IPS-NIHi11 (cell line): ENCODE measurements around the gene TCAIM.
"Not testable (repeated sequence)": the region's sequence is repeated elsewhere in the genome, so short reads cannot be mapped to it uniquely, and the experiment has no call there.

Source experiments
- DNase-seq: peaks from one replicate; pipeline ENCODE4 v3.0.0; 2012; ENCODE audit warnings: mixed read lengths, low spot score

TCAIM gene

GRCh38 chr3:44416031-44417030, 77.8 kb downstream of the TCAIM start:
- DNase-seq = no peak

GRCh38 chr3:44418118-44418517, 79.6 kb downstream of the TCAIM start:
- not testable (repeated sequence) for DNase-seq

DNA sequence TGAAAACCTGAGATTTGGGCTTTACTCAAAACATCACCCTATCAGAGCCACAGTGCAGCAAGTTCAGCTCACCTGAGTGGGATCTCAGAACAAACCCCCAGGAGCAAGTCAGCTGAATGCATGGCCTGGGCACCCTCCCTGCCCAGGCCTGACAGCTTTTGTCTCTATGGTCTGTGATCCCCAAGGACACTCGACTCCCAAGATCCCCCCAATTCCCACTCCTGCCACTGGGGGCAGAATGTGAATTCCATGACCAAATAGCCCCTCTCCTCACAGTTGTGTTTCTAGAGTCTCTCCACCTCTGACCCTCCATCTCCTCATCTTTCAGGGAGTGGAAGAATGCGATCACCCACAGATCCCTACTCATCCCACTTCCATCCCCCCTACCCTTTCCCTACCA, 80.0 kb downstream of the TCAIM start:
- DNase-seq = peak; percentile 78

GRCh38 chr3:44419116-44419922, 80.8 kb downstream of the TCAIM start:
- no peak for DNase-seq

DNA sequence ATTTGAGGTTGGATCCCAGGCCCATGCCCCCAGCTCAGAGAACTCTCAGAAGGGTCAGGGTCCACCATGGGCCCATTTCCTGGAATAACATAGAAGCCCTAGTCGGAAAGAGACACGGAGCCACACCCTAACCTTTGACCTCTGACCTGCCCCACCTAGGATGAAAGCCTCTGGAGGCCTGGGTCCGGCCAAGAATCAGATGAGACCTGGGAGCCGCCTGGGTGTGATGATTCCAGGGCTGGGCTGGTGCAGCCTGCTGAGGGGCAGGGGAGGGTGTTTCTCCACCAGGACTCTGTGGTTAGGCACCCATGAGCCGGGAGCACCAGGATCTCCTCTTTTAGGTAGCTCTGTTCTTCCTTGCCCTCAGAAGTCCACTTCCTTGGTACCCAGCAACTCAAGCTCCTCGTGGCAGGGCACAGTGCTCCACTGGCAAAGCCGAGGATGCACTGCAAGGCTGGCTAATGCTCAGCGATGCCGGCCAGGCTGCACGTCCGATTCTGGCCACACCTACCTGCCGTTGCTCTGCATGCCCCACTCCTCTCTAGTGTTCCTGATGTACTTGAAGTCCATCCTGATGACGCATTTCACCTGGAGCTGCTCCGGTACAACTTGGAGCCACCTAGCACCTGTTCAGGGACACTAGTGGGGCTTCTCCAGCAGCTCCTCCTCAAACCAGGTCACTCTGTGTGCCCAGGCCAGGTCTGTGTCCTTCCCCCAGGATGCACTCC, 81.5 kb downstream of the TCAIM start:
- no peak for DNase-seq

- no peak for DNase-seq
These were observed 82.1 kb downstream of the TCAIM start for GRCh38 chr3:44420676-44421075.

DNA sequence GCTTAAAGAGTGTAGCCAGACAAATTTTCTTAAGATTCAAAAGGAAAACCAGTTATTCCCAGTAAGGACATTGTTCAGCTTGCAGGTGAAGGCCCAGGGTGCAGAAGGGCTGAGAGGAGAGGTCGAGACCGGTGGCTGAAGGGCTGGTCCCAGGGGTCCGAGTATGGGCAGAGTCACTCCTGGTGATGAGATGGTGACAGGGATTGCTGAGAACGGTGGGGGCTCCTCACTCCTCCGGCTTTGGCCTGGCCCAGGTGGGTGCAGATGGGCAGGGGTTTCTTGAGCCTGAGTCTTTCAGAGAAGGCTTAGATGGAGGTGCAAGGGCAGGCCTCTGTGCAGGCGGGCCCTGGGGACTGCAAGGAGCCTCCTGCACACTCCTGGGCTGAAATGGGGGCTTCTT, 82.7 kb downstream of the TCAIM start:
- DNase-seq = no peak

DNA sequence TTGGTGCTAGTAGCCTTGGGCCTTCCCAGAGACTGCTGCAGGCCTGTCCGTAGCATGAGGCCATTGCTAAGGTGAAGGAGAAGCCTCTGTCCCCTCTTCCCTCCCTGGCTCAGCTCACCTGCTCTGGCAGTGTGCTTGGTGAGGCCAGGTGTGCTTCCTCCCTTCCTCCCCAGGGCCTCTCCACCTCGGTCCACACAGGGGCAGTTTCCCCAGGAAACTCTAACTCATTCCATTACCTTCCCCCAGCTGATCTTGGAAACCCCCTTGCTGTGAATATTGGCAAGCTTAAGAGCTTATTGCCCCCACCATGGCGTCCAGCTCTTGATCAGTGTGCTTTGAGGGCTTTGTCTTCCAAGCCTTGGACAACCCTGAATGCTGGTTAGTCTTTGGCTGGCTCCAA, 86.2 kb downstream of the TCAIM start:
- DNase-seq = no peak

- DNase-seq = peak; percentile 57
These were observed 89.1 kb downstream of the TCAIM start for GRCh38 chr3:44427683-44428082.

- DNase-seq = no peak
These were observed 90.3 kb downstream of the TCAIM start for GRCh38 chr3:44428910-44429309.

DNA sequence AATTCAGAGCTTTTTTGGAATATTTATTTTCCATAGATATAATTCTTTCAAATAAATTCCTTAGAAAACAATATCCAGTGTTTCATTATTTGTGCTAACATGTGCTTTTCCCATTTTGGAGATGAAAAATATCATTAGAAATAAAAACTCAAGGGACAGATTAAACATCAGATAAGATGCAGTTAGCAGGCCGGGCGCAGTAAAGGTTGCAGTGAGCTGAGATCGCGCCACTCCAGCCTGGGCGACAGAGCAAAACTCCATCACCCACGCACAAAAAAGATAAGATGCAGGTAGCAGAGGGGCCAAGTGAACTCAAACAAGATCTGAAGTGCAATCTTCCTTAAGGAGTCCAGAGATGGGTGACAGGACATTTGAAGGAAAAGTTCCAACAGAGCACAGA, 90.9 kb downstream of the TCAIM start:
- no peak for DNase-seq

DNA sequence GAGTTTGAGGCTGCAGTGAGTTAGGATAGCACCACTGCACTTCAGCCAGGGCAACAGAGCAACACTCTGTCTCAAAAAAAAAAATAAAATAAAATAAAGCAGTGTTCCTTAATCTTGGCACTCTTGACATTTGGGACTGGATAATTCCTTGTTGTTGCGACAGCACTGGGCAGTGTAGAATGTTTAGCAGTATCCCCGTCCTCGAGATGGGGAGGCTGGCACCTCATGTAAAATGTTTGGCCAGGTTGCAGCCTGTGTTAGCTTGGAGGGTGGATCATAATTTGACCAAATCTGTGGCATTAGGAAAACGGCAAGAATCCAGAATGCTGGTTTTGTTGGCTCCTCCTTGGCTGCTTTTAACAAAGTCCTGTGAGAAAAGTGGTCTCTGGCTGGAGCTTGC, 91.9 kb downstream of the TCAIM start:
- no peak for DNase-seq

GRCh38 chr3:44434834-44435510, 96.4 kb downstream of the TCAIM start:
- no peak for DNase-seq

GRCh38 chr3:44436181-44436580, 97.6 kb downstream of the TCAIM start:
- no peak for DNase-seq

GRCh38 chr3:44437800-44438199, 99.2 kb downstream of the TCAIM start:
- DNase-seq = no peak

DNA sequence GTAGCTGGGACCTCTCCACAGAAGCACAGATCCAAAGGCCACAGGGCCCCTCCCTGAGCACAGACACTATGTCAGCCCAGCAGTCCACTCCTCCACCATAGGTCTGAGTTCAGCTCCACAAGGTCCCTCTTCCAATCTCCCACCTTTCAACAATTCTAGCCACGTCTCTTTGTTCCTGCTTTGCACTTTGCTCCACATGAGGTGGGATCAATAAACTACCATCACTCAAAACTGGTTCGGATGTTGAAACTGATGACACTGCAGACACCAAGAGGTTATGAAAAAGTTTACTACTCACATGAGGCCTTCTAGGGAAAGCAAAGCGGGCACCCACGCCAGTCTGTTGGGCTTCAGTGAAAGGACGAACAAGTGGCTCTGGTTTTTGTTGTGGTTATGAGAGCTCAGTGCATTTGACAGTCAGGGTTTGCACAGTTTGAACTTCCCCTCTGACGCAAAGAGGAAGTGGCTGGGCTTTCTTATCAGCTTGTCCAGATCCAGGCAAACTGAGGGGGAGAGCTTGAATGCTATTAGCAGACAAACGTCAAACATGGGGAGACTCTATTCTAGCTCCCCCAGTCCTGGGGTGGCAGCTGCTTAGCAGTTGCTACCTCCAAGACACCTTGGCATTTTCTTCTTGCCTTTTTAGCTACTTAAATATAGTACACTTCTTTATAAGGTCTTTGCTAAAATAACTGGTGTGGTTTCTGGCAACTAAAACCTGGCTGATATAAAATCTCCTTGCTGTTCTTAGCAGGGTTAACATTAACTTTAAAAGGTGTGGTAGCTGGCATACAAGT, 101.1 kb downstream of the TCAIM start:
- no peak for DNase-seq

DNA sequence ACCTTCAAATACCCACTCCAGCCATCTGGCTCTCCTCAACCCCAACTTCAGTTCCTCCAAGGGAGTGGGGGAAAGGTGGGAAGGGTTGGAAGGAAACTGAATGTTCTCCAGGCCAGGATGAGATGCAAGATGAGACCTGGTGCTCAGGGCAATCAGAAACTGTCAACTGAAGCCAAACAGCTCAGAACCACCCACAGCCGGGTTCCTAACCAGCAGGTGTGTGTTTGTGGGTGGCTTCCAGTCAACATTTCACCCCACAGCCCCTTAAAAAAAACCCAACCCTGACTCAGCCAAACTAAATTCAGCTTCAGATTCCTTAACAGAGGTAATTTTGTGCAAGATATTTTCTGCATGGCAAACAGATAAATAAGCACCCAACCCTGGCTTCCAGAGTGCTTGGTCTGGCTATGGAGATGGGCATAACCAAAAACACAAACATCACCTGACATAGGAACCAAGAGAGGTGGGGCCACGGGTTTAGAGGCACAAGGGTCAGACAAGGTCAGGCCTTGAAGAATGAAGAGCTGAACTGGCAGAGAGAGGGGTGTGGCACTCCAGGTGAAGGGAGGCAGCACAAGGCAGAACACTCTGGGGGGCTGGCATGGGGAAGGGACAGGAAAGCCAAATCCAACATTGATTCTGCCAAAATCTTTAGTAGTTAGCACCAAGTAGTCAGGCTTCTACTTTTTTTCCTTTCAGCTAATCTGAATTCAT, 104.2 kb downstream of the TCAIM start:
- no peak for DNase-seq

DNA sequence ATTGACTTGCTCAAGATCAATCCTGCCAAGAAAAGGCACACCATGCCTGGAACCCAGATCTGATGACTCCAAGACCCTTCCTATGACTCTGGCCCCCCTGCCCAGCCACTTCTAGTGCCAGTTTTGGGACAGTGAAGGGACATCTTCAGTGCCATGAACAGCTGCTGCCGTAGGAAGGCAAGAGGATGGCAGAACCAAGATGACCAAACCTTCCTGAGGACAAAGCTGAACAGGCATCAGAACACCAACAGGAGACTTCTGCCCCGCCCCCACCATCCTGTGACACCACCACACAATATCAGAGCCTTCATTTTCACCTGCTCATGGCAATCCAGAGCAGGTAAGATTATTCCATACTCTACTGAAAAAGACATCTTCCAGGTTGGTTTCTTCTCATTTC, 105.9 kb downstream of the TCAIM start:
- no peak for DNase-seq

- no peak for DNase-seq
These were observed 106.5 kb downstream of the TCAIM start for GRCh38 chr3:44444896-44445691.
